ENCODE data around the gene PTPN1. TPM values are rescaled to one million over a fixed set of nuclear protein-coding genes. Genes with fewer than 3 reads are reported as not detected.

PTPN1 gene
- polyA plus RNA-seq, 1 donor (not counting 4 experiments of a cell fraction or from before 2014, with no cell fraction given) = 61.6 TPM

GRCh38 chr20:50562262-50562701 is 52.1 kb downstream of the PTPN1 start:
- no peak for DNase-seq (ENCODE audit: low read depth, low spot score)
- H3K4me2 ChIP-seq (ENCODE audit: control insufficient read depth, extremely low read depth, insufficient read depth, low read depth, low read length) = peak overlapping the region; percentile 60
- H4K20me1 ChIP-seq (ENCODE audit: control insufficient read depth, extremely low read depth, insufficient read depth, low read length) = peaks cover 3% of the 10 kb centered on the region
- H3K36me3 ChIP-seq (ENCODE audit: control insufficient read depth in 2 of 2, extremely low read depth in 1 of 2, insufficient read depth in 2 of 2, low read length in 2 of 2) = peaks cover 22 to 46% of the 10 kb centered on the region in 2 experiments
- peak overlapping the region; percentile 55 for H3K9ac ChIP-seq (ENCODE audit: control insufficient read depth, extremely low read depth, insufficient read depth, low read length)
- TF ChIP-seq CTCF (optimal IDR thresholded peaks at IDR 0.05 in 1 of 3, IDR thresholded peaks at IDR 0.05 in 1 of 3, conservative IDR thresholded peaks at IDR 0.05 in 1 of 3; ENCODE audit: extremely low read depth in 1 of 3, insufficient read depth in 2 of 3, low read length in 3 of 3) (no peak), EZH2 (IDR thresholded peaks at IDR 0.05; ENCODE audit: low read length) (no peak)
- peaks cover 74% of the 10 kb centered on the region for H3K79me2 ChIP-seq (ENCODE audit: control insufficient read depth, insufficient read depth, low read length)
- H2AFZ ChIP-seq (ENCODE audit: control insufficient read depth, low read length) = no peak overlapping the region
- peaks cover 2% of the 10 kb centered on the region for H3K9me1 ChIP-seq (ENCODE audit: control insufficient read depth, extremely low read depth, insufficient read depth, low read length)
- FAIRE-seq = no peak
- H3K9me3 ChIP-seq (ENCODE audit: control insufficient read depth, low read depth, low read length) = no peaks in the 10 kb centered on the region
- dilution Hi-C loops (cut with MboI; ENCODE audit: extremely low pct_ligation_motif_present, low sequenced_read_pairs) = no loop called here
- no peak overlapping the region for H3K4me3 ChIP-seq (ENCODE audit: control insufficient read depth in 2 of 3, extremely low read depth in 1 of 3, insufficient read depth in 2 of 3, low read depth in 1 of 3, low read length in 3 of 3)
- peak overlapping the region; percentile 48 for H3K27ac ChIP-seq (ENCODE audit: control insufficient read depth, insufficient read depth, low read length)
- H3K27me3 ChIP-seq (ENCODE audit: control insufficient read depth, extremely low read depth, insufficient read depth, low read length) = no peaks in the 10 kb centered on the region
- peaks cover 40% of the 10 kb centered on the region for H3K4me1 ChIP-seq (ENCODE audit: control insufficient read depth, extremely low read depth, insufficient read depth, low read length)

- Histone ChIP-seq H3K9me1 (ENCODE audit: control insufficient read depth, extremely low read depth, insufficient read depth, low read length) (peaks cover 4% of the 10 kb centered on the region), H3K9ac (ENCODE audit: control insufficient read depth, extremely low read depth, insufficient read depth, low read length) (no peak overlapping the region), H3K4me2 (ENCODE audit: control insufficient read depth, extremely low read depth, insufficient read depth, low read depth, low read length) (no peak overlapping the region), H3K4me1 (ENCODE audit: control insufficient read depth, extremely low read depth, insufficient read depth, low read length) (peaks cover 34% of the 10 kb centered on the region), H4K20me1 (ENCODE audit: control insufficient read depth, extremely low read depth, insufficient read depth, low read length) (peaks cover 3% of the 10 kb centered on the region), H3K4me3 (ENCODE audit: control insufficient read depth in 2 of 3, extremely low read depth in 1 of 3, insufficient read depth in 2 of 3, low read depth in 1 of 3, low read length in 3 of 3) (no peak overlapping the region), H3K79me2 (ENCODE audit: control insufficient read depth, insufficient read depth, low read length) (peaks cover 77% of the 10 kb centered on the region), H3K27me3 (ENCODE audit: control insufficient read depth, extremely low read depth, insufficient read depth, low read length) (no peaks in the 10 kb centered on the region), H3K9me3 (ENCODE audit: control insufficient read depth, low read depth, low read length) (no peaks in the 10 kb centered on the region), H3K27ac (ENCODE audit: control insufficient read depth, insufficient read depth, low read length) (no peak overlapping the region), H2AFZ (ENCODE audit: control insufficient read depth, low read length) (no peak overlapping the region), H3K36me3 (ENCODE audit: control insufficient read depth in 2 of 2, extremely low read depth in 1 of 2, insufficient read depth in 2 of 2, low read length in 2 of 2) (peaks cover 31 to 55% of the 10 kb centered on the region in 2 experiments)
- DNase-seq (ENCODE audit: low read depth, low spot score) = no peak
- dilution Hi-C loops (cut with MboI; ENCODE audit: extremely low pct_ligation_motif_present, low sequenced_read_pairs) = no loop called here
- FAIRE-seq = no peak
- TF ChIP-seq EZH2 (IDR thresholded peaks at IDR 0.05; ENCODE audit: low read length) = no peak
- no peak for TF ChIP-seq CTCF (optimal IDR thresholded peaks at IDR 0.05 in 1 of 3, IDR thresholded peaks at IDR 0.05 in 1 of 3, conservative IDR thresholded peaks at IDR 0.05 in 1 of 3; ENCODE audit: extremely low read depth in 1 of 3, insufficient read depth in 2 of 3, low read length in 3 of 3)
These were observed 53.2 kb downstream of the PTPN1 start for GRCh38 chr20:50563133-50563944.

Measured in keratinocyte (primary cell).